GM12864 (cell line): ENCODE results near the gene KLHL21.

Experiments used
- DNase-seq: peaks from one replicate; pipeline ENCODE4 v3.0.0-alpha.2; 2011; ENCODE audit warnings: low read depth
- H3K4me3 ChIP-seq: 2 replicates; pipeline ENCODE4 v1.5.1; 2011; ENCODE audit warnings: mild to moderate bottlenecking, low read depth, low read length, control low read depth
- TF ChIP-seq, protein P1 (sequence below): IDR thresholded peaks from 2 replicates; pipeline ENCODE4 v1.5.1; 2011; ENCODE audit warnings: low read depth, mild to moderate bottlenecking, moderate library complexity, low read length, control low read depth, inconsistent platforms; ENCODE audit errors: missing control alignments

Gene KLHL21

DNA sequence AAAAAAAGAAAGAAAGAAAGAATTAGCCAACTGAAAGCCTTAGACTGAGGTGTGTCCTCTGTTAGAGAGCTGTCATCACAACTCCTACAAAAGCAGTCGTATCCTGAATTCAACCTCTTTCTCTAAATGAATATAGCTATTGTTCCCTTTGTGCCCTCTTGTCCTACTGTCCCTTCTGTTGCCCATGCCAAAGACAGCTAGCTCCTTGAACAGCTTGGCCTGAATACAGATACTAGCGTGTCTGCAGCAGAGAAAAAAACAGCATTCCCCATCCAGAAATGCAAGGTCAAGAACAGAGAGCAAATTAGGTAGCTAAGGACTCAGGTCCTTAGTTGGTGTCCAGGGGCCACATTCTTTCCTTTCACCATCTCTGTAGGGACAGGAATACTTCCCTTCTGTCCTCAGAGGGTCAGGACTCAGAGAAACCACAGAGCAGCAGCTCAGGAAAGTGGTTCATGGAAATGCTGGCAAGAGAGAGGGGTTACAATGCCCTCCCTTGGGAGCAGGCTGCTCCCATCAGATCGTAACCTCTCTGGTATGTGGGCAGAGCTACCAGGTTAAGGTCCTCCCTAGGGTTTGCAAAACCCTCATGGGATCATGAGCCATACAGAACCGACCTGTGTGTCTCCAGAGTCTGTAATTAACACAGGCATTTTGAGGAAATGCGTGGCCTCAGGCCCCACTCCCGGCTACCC, 24.7 kb downstream of the KLHL21 start:
- TF ChIP-seq, protein P1, sequence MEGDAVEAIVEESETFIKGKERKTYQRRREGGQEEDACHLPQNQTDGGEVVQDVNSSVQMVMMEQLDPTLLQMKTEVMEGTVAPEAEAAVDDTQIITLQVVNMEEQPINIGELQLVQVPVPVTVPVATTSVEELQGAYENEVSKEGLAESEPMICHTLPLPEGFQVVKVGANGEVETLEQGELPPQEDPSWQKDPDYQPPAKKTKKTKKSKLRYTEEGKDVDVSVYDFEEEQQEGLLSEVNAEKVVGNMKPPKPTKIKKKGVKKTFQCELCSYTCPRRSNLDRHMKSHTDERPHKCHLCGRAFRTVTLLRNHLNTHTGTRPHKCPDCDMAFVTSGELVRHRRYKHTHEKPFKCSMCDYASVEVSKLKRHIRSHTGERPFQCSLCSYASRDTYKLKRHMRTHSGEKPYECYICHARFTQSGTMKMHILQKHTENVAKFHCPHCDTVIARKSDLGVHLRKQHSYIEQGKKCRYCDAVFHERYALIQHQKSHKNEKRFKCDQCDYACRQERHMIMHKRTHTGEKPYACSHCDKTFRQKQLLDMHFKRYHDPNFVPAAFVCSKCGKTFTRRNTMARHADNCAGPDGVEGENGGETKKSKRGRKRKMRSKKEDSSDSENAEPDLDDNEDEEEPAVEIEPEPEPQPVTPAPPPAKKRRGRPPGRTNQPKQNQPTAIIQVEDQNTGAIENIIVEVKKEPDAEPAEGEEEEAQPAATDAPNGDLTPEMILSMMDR = no peak
- no peak overlapping the region for H3K4me3 ChIP-seq
- DNase-seq = no peak

DNA sequence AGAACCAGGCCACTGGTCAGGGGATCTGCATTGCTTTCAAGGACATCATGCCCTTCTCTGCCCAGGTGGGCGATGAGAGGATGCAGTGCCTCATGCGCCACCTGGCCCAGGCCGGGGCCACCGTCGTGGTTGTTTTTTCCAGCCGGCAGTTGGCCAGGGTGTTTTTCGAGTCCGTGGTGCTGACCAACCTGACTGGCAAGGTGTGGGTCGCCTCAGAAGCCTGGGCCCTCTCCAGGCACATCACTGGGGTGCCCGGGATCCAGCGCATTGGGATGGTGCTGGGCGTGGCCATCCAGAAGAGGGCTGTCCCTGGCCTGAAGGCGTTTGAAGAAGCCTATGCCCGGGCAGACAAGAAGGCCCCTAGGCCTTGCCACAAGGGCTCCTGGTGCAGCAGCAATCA, 27.9 kb downstream of the KLHL21 start:
- DNase-seq = no peak
- TF ChIP-seq, protein P1 = no peak
- no peak overlapping the region for H3K4me3 ChIP-seq

DNA sequence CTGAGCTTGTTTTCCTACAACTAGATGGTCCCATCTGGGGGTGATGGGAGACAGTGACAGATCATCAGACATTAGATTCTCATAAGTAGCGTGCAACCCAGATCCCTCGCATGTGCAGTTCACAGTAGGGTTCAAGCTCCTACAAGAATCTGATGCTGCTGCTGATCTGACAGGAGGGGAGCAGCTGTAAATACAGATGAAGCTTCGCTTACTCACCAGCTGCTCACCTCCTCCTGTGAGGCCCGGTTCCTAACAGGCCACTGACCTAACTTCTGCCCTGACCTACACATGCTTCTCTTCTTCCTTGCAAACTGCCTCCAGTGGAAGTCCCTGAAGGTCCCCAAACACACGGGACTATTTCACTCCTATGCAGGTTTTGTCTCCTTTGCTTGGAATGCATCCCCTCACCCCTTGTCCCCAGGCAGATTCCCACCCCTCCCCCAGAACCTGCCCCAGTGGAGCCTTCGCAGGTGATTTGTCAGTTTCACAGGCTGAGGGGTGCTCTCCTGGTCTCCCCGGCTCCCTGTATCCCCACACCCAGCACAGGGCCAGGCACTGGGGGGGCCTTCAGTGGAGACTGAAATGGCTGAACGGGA, 28.5 kb downstream of the KLHL21 start:
- no peak overlapping the region for H3K4me3 ChIP-seq
- no peak for DNase-seq

DNA sequence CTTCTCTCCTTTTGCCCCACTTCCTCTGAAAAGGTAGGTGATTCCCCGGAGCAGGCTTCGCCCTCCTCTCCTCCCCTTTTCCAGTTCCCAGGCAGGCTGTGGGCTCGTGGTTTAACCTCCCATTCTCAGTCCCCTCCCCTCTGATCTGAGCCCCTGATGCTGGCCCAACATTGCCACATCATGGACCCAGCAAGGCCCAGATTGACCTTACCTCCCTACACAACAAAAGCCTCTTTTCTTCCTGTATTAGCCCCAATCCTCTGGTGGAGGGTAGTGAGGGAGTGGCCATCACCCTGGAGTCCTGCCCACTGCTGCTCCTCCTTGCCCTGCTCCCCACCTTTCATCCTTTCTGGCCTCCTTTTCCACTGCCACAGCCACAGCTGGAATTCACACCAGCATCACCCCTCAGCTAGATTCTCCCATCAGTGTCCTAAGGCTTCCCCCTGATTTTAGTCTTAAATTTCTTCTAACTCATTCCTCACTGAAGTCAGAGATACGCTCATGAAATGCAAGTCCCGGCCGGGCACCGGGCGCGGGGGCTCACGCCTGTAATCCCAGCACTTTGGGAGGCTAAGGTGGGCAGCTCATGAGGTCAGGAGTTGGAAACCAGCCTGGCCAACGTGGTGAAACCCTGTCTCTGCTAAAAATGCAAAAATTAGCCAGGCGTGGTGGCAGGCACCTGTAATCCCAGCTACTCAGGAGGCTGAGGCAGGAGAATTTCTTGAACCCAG, 29.9 kb downstream of the KLHL21 start:
- TF ChIP-seq, protein P1 = no peak
- no peak overlapping the region for H3K4me3 ChIP-seq
- no peak for DNase-seq

More for the DNA sequence above, 28.5 kb downstream of the KLHL21 start:
- TF ChIP-seq, protein P1 = no peak

DNA sequence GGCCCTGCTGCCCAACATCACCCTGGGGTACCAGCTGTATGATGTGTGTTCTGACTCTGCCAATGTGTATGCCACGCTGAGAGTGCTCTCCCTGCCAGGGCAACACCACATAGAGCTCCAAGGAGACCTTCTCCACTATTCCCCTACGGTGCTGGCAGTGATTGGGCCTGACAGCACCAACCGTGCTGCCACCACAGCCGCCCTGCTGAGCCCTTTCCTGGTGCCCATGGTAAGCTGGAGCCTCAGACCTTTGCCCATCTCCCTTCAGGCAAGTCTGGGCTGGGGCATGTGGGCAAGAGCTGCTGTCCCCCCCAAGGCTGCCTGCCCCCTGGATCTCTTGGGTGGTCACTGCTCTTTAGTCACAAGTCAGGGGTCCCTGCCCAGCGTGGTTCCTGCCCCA, 31.7 kb downstream of the KLHL21 start:
- no peak overlapping the region for H3K4me3 ChIP-seq
- TF ChIP-seq, protein P1 = no peak
- no peak for DNase-seq

DNA sequence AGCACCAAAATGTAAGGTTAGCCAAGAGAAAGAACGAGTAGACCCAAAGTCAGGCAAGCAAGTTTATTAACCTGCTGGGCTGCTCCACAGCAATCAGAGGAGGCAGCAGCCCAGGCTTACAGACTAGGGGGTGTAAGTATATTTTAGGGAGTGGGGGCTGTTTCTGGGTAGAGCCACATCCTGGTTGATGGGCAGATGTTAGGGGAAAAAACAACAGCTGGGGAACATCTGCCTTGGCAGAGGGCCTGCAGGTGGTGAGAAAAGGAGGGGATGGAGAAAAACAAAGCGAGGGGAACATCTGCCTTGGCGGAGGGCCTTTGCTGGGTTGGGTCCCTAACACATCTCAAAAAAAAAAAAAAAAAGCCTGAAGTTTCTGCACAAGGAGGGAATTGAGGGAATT, 32.6 kb downstream of the KLHL21 start:
- H3K4me3 ChIP-seq = no peak overlapping the region
- no peak for DNase-seq
- TF ChIP-seq, protein P1 = no peak
